ENCODE data around the gene ZHX3.

The ZHX3 gene

GRCh38 chr20:41279546-41280225 lies 37.8 kb downstream of the ZHX3 start:
- Histone ChIP-seq H3K9me3 (ENCODE audit: insufficient read depth, low read depth, low read length) (no peaks in the 10 kb centered on the region), H3K36me3 (ENCODE audit: insufficient read depth, low read depth, low read length) (no peaks in the 10 kb centered on the region), H3K4me3 (ENCODE audit: low read length) (no peak overlapping the region), H3K27me3 (ENCODE audit: insufficient read depth, low read length) (no peaks in the 10 kb centered on the region; the same call in 1 of the 2 replicates), H3K9ac (ENCODE audit: low read depth, low read length) (no peak overlapping the region), H3K27ac (ENCODE audit: low read length) (no peak overlapping the region), H3K4me1 (ENCODE audit: insufficient read depth, low read length) (no peaks in the 10 kb centered on the region)

DNA sequence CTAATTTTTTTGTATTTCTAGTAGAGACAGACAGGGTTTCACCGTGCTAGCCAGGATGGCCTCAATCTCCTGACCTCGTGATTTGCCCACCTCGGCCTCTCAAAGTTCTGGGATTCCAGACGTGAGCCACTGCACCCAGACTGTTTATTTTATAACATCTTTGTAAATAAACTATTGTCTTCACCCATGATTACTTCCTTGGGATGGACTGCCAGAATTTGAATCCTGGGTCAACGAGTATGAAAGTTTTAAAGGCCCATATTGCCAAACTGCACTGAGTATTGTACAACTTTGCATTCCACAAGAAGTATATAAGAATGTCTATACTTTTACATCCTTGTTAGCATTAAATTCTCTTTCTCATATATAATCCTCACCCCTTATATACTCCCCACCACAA lies 38.6 kb downstream of the ZHX3 start:
- Histone ChIP-seq H3K4me3 (ENCODE audit: low read length) (no peak overlapping the region), H3K9ac (ENCODE audit: low read depth, low read length) (no peak overlapping the region), H3K4me1 (ENCODE audit: insufficient read depth, low read length) (no peaks in the 10 kb centered on the region), H3K36me3 (ENCODE audit: insufficient read depth, low read depth, low read length) (no peaks in the 10 kb centered on the region), H3K27ac (ENCODE audit: low read length) (no peak overlapping the region), H3K9me3 (ENCODE audit: insufficient read depth, low read depth, low read length) (no peaks in the 10 kb centered on the region), H3K27me3 (ENCODE audit: insufficient read depth, low read length) (no peaks in the 10 kb centered on the region)

- Histone ChIP-seq H3K4me3 (ENCODE audit: low read length) (no peak overlapping the region), H3K27me3 (ENCODE audit: insufficient read depth, low read length) (no peaks in the 10 kb centered on the region), H3K36me3 (ENCODE audit: insufficient read depth, low read depth, low read length) (no peaks in the 10 kb centered on the region), H3K4me1 (ENCODE audit: insufficient read depth, low read length) (peaks cover 3% of the 10 kb centered on the region; the same call in 1 of the 2 replicates), H3K9me3 (ENCODE audit: insufficient read depth, low read depth, low read length) (no peaks in the 10 kb centered on the region), H3K27ac (ENCODE audit: low read length) (no peak overlapping the region), H3K9ac (ENCODE audit: low read depth, low read length) (no peak overlapping the region)
Measured at GRCh38 chr20:41277049-41277448, 40.5 kb downstream of the ZHX3 start.

- Histone ChIP-seq H3K36me3 (ENCODE audit: insufficient read depth, low read depth, low read length) (no peaks in the 10 kb centered on the region), H3K27me3 (ENCODE audit: insufficient read depth, low read length) (no peaks in the 10 kb centered on the region), H3K9ac (ENCODE audit: low read depth, low read length) (no peak overlapping the region), H3K27ac (ENCODE audit: low read length) (no peak overlapping the region), H3K9me3 (ENCODE audit: insufficient read depth, low read depth, low read length) (no peaks in the 10 kb centered on the region), H3K4me3 (ENCODE audit: low read length) (no peak overlapping the region), H3K4me1 (ENCODE audit: insufficient read depth, low read length) (peaks cover 3% of the 10 kb centered on the region; the same call in 1 of the 2 replicates)
Measured at GRCh38 chr20:41276317-41276751, 41.2 kb downstream of the ZHX3 start.

DNA sequence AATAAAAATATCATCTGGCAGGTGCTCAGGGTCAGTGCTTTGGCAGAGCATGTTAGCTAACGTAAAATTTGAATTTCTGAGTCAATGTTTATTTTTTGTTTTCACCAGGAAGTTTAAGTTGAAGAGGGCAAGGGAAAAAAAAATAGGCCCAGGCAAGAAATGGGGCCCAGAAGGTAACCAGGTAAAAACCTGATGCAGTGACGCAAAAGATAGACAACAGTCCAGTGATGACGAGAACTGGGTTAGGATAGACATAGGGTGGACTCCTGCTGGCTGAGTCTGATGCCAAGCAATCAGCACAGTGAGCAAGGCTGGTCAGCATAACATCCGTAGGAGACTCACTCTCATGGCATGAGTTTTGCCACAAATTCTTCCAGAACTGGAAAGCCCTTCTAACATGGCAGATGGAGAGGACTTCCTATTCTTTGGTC lies 42.2 kb downstream of the ZHX3 start:
- Histone ChIP-seq H3K9me3 (ENCODE audit: insufficient read depth, low read depth, low read length) (no peaks in the 10 kb centered on the region), H3K4me1 (ENCODE audit: insufficient read depth, low read length) (peaks cover 3% of the 10 kb centered on the region; the same call in 1 of the 2 replicates), H3K4me3 (ENCODE audit: low read length) (no peak overlapping the region), H3K27me3 (ENCODE audit: insufficient read depth, low read length) (no peaks in the 10 kb centered on the region), H3K27ac (ENCODE audit: low read length) (no peak overlapping the region), H3K9ac (ENCODE audit: low read depth, low read length) (no peak overlapping the region), H3K36me3 (ENCODE audit: insufficient read depth, low read depth, low read length) (no peaks in the 10 kb centered on the region)

DNA sequence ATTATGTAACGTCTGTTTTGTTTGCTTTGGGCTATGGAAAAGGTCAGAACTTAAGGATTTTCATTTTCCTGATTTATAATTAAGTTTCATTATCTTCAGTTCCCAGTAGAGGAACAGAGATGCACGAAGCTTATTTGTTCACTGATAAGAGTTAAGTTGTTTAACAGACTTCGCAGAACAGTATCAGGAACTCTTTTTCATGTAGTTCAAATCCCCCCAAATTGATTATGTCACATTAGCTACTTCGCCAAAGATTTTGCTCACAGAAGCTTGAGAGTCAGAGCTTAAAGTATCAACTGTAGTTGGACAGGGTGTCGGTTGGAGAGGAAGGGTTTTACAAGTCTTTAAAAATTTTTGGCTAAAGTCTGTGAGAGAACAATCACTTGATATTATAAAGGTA lies 43.4 kb downstream of the ZHX3 start:
- H3K9me3 ChIP-seq (ENCODE audit: insufficient read depth, low read depth, low read length) = no peaks in the 10 kb centered on the region
- no peak overlapping the region for H3K9ac ChIP-seq (ENCODE audit: low read depth, low read length)
- H3K27ac ChIP-seq (ENCODE audit: low read length) = no peak overlapping the region
- H3K4me3 ChIP-seq (ENCODE audit: low read length) = no peak overlapping the region
- no peaks in the 10 kb centered on the region for H3K27me3 ChIP-seq (ENCODE audit: insufficient read depth, low read length)
- H3K4me1 ChIP-seq (ENCODE audit: insufficient read depth, low read length) = peaks cover 3% of the 10 kb centered on the region; the same call in 1 of the 2 replicates
- no peaks in the 10 kb centered on the region for H3K36me3 ChIP-seq (ENCODE audit: insufficient read depth, low read depth, low read length)

DNA sequence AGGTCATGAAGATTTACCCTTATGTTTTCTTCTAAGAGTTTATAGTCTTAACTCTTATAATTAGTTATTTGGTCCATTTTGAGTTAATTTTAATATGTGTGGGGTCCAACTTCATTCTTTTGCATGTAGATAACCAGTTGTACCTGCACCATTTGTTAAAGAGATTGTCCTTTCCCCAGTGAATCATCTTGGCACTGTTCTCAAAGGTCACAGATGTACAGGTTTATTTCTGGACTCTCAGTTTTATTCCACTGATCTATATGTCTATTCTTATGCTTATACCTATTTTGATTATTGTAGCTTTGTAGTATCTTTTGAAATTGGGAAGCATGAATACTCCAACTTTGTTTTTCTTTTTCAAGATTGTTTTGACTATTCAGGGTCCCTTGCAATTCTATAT lies 44.1 kb downstream of the ZHX3 start:
- H3K36me3 ChIP-seq (ENCODE audit: insufficient read depth, low read depth, low read length) = no peaks in the 10 kb centered on the region
- peaks cover 3% of the 10 kb centered on the region; the same call in 1 of the 2 replicates for H3K4me1 ChIP-seq (ENCODE audit: insufficient read depth, low read length)
- H3K27ac ChIP-seq (ENCODE audit: low read length) = no peak overlapping the region
- no peaks in the 10 kb centered on the region for H3K27me3 ChIP-seq (ENCODE audit: insufficient read depth, low read length)
- no peaks in the 10 kb centered on the region for H3K9me3 ChIP-seq (ENCODE audit: insufficient read depth, low read depth, low read length)
- H3K4me3 ChIP-seq (ENCODE audit: low read length) = no peak overlapping the region
- H3K9ac ChIP-seq (ENCODE audit: low read depth, low read length) = no peak overlapping the region

DNA sequence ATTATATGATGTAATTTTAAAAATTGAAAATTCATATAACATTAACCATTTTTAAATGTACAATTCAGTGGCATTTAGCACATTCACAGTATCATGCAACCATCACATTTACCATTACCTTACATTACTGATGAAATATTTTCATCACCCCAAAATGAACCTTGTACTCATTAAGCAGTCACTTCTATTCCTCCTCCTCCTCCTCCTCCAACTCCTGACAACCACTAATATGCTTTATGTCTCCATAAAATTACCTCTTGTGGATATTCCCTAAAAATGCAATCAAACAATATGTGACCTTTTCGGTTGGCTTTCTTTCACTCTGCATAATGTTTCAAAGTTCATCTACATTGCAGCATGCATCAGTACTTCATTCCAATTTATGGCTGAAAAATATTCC lies 45.2 kb downstream of the ZHX3 start:
- no peaks in the 10 kb centered on the region for H3K36me3 ChIP-seq (ENCODE audit: insufficient read depth, low read depth, low read length)

DNA sequence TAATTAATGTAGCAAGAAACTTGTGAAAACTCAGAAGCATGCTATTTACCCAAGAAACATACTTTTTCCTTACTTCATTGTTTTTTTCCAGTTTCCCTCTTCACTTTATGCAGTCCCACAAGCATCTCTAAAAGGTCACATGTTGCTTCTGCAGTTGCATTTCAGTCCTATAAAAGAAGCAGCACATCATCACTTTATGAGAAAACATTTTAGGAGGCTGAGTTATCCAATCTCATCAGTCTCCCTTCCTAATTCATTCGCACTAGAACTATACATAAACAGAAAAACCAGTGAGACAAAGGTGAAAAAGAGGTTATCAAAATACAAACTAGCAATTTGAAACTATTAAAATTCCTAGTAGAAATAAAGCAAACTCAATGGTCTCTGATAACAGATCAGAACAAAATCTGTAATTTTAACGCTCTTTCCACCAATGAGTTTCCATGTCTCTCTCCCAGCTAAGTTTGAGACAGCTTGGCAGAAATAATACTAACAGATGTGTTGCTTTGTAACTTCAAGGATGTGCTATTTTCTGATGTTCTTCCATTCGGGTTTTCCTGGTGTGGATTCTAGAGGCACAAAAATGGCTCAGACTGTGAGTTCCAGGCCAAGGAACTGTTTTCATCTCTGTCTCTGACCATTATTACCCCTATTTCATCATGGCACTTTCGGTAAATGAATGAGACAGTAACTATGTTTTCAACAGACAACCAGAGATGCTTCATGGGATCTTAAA lies 48.4 kb downstream of the ZHX3 start:
- Histone ChIP-seq H3K9ac (ENCODE audit: low read depth, low read length) (no peak overlapping the region), H3K27ac (ENCODE audit: low read length) (no peak overlapping the region), H3K4me3 (ENCODE audit: low read length) (no peak overlapping the region), H3K36me3 (ENCODE audit: insufficient read depth, low read depth, low read length) (no peaks in the 10 kb centered on the region), H3K4me1 (ENCODE audit: insufficient read depth, low read length) (peaks cover 3% of the 10 kb centered on the region; the same call in 1 of the 2 replicates), H3K27me3 (ENCODE audit: insufficient read depth, low read length) (no peaks in the 10 kb centered on the region), H3K9me3 (ENCODE audit: insufficient read depth, low read depth, low read length) (no peaks in the 10 kb centered on the region)

More for the DNA sequence above, 45.2 kb downstream of the ZHX3 start:
- no peak overlapping the region for H3K9ac ChIP-seq (ENCODE audit: low read depth, low read length)
- no peaks in the 10 kb centered on the region for H3K27me3 ChIP-seq (ENCODE audit: insufficient read depth, low read length)
- H3K4me3 ChIP-seq (ENCODE audit: low read length) = no peak overlapping the region
- H3K27ac ChIP-seq (ENCODE audit: low read length) = no peak overlapping the region
- H3K4me1 ChIP-seq (ENCODE audit: insufficient read depth, low read length) = peaks cover 3% of the 10 kb centered on the region; the same call in 1 of the 2 replicates
- no peaks in the 10 kb centered on the region for H3K9me3 ChIP-seq (ENCODE audit: insufficient read depth, low read depth, low read length)

- no peak overlapping the region for H3K4me3 ChIP-seq (ENCODE audit: low read length)
- no peaks in the 10 kb centered on the region for H3K9me3 ChIP-seq (ENCODE audit: insufficient read depth, low read depth, low read length)
- no peaks in the 10 kb centered on the region for H3K27me3 ChIP-seq (ENCODE audit: insufficient read depth, low read length)
- H3K4me1 ChIP-seq (ENCODE audit: insufficient read depth, low read length) = peaks cover 3% of the 10 kb centered on the region; the same call in 1 of the 2 replicates
- H3K27ac ChIP-seq (ENCODE audit: low read length) = no peak overlapping the region
- no peaks in the 10 kb centered on the region for H3K36me3 ChIP-seq (ENCODE audit: insufficient read depth, low read depth, low read length)
- H3K9ac ChIP-seq (ENCODE audit: low read depth, low read length) = no peak overlapping the region
Measured at GRCh38 chr20:41268402-41268801, 49.1 kb downstream of the ZHX3 start.

DNA sequence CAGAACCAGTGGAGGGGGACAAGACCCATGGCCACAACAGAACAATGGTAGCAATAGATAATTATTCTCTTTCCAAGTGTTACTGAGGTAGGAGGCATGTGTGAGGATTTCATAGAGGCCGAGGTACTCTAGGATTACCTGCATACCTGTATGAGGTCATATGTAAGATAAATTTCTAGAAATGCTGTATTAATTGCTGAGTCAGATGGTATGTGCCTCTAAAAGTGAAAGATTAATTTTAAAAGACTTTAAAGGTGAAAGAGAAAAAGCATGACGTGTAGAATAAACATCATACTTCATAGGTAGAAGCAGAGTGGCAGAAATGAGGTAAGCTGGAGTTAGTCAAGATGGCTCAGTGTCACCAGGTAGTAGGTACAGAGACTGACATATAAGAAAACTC lies 51.6 kb downstream of the ZHX3 start:
- Histone ChIP-seq H3K36me3 (ENCODE audit: insufficient read depth, low read depth, low read length) (no peaks in the 10 kb centered on the region), H3K4me3 (ENCODE audit: low read length) (no peak overlapping the region), H3K4me1 (ENCODE audit: insufficient read depth, low read length) (no peaks in the 10 kb centered on the region), H3K9me3 (ENCODE audit: insufficient read depth, low read depth, low read length) (no peaks in the 10 kb centered on the region), H3K9ac (ENCODE audit: low read depth, low read length) (no peak overlapping the region), H3K27me3 (ENCODE audit: insufficient read depth, low read length) (no peaks in the 10 kb centered on the region), H3K27ac (ENCODE audit: low read length) (no peak overlapping the region)

DNA sequence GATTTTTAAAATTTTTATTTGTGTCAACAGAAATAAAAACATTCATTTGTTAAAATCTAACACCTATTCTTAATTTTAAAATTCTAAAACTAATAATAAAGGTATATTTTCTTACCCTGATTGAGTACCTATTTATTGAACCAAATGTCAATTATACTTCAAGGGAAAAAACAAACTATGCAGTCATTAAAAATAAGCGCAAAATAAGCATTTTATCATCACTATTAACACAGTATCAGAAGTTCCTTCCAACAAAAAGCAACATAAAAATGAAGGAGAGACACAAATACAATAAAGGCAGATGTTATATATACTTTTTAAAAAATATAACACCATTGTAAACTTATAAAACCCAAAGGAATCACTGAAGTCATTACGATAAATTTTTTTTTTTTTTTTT lies 52.7 kb downstream of the ZHX3 start:
- no peak overlapping the region for H3K9ac ChIP-seq (ENCODE audit: low read depth, low read length)

More for the DNA sequence above, 52.7 kb downstream of the ZHX3 start:
- no peaks in the 10 kb centered on the region for H3K9me3 ChIP-seq (ENCODE audit: insufficient read depth, low read depth, low read length)
- no peaks in the 10 kb centered on the region for H3K36me3 ChIP-seq (ENCODE audit: insufficient read depth, low read depth, low read length)
- H3K27me3 ChIP-seq (ENCODE audit: insufficient read depth, low read length) = no peaks in the 10 kb centered on the region
- no peak overlapping the region for H3K27ac ChIP-seq (ENCODE audit: low read length)
- no peaks in the 10 kb centered on the region for H3K4me1 ChIP-seq (ENCODE audit: insufficient read depth, low read length)
- no peak overlapping the region for H3K4me3 ChIP-seq (ENCODE audit: low read length)

Data from iPS-20b (cell line).